ENCODE data around the gene CBX6.

Gene CBX6

GRCh38 chr22:38819387-38819940, 52.6 kb downstream of the CBX6 start:
- DNase-seq (ENCODE audit: low spot score), result no peak

GRCh38 chr22:38817196-38817595, 54.8 kb downstream of the CBX6 start:
- no peak for DNase-seq (ENCODE audit: low spot score)

- DNase-seq (ENCODE audit: low spot score), result no peak
These were observed 56.2 kb downstream of the CBX6 start for GRCh38 chr22:38815842-38816241.
